NCI-H524 (cell line): Measurements from ENCODE around the gene RNF121.

Source experiments
- DNase-seq, 2 experiments: peaks; one replicate each; lab custom pipeline; 2025; lab: John Stamatoyannopoulos, UW

RNF121 gene

DNA sequence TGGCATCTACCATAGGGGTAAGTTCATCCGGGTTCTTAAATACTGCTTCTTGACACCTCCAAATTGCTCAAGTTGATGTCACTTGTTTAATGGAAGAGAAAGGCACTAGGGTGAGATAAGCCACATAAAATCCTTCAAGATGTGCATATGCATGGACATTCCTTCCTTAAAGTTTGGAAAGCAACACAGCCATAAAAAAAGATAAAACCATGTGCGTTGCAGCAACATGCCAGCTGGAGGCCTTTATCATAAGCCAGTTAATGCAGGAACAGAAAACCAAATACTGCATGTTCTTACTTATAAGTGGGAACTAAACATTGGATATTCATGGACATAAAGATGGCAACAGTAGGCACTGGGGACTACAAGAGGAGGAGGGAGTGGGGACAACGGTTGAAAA, 61.9 kb downstream of the RNF121 start:
- DNase-seq, result no peak

DNA sequence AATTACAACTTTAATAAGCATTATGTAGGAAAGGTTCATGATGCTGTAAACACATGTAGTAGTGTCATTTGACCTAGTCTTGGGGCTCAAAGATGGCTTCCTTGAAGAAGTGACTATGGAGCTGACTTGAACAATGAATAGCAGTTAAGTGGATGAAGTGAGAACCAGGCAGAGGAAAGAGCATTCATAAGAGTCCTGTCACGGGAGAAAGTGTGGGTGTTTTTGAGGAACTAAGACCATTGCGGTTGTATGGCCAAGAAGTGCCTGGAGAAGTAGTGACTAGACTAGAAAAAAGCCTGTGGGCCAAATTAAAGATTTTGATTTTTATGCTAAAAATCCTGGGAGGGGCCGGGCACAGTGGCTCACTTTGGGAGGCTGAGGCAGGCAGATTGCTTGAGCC, 62.6 kb downstream of the RNF121 start:
- no peak for DNase-seq

DNA sequence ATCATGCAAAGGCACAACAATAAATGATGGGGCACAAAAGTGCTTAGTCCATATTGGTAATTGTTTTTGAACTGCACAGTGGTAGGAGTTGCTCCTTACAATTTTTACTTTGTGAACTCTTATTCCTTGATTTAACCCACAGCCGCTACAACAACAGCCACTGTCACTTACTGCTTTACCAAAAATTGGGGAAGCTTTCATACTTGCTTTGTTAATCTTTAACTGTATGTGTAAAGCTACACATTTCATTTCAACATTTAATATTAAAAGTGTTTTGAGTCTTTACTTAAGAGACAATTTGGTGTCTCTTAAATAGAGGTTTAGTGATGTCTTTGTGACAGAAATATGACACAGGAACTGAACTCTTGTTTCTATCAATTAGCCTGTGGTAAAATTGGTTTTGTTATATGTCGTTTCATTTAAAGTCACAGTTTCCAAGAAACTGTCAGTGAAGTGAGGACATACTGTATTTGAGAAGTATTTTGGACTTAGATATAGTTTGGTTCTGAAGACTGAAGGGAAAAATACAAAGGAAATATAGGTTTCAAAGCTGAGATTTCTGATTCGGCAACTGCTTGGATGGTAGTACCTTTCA, 63.4 kb downstream of the RNF121 start:
- DNase-seq, result no peak

DNA sequence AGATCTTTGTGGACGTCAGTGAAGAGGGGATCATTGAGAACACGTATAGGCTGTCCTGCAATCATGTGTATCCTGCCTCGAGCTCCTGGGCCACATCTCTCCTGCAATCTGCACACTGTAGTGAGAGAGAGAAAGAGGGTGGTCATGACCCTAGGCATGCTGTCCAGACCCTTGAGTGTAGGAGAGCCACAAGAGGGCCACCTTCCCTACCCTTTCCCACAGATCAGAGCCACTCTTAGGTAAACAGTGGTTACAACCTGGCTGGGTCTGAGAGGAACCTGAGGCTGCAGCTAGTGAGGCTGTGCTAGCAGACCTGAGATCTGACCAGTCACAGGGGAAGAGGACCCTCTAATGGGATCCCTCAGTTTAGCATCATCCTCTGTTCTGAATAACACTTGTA, 65.9 kb downstream of the RNF121 start:
- no peak for DNase-seq

DNA sequence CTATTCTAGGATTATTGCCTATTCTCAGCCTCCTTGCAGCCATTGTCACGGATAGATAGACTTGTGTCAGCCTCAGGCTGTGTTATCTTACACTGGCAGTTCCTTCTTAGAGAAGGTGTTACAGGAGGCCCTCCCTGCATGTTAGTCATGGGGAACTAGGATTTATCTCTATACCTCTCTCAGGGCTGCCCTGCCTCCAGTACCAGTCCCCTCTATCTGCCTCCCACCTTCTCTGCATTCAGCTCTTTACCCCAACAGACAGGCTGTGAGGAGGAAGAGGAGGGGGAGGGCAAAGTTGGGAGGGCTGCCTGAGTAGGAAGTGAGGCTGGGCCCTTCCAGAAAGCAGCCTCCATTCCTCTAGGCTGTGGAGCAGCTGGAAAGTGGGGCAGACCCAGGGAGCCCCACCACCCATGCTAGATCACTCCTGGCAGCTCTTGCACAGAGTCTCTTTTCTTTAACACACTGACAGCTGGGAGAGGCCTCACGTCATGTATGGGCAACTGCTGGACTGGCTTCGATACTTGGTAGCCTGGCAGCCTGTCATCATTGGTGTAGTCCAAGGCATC, 67.0 kb downstream of the RNF121 start:
- peak in 1 of 2 experiments; percentile 10 for DNase-seq

DNA sequence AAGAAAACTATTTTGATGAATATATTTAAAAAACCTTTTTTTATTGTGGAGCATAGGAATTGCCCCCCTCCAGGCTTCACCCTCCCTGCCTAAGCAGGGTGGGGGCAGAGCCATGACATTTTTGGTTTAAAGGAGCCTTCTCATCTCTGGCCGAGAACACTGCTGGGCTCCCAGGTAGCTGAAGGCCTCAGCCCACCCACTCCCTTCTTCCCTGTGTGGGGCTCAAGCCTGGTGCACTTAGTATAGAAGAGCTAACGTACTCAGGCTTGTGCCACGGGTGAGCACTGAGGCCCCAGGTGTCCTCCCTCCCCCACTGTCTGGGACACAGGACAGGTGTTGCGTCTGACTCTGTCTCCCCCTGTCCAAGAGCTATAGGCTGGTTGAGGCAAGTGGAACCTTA, 67.7 kb downstream of the RNF121 start:
- DNase-seq, result no peak

DNA sequence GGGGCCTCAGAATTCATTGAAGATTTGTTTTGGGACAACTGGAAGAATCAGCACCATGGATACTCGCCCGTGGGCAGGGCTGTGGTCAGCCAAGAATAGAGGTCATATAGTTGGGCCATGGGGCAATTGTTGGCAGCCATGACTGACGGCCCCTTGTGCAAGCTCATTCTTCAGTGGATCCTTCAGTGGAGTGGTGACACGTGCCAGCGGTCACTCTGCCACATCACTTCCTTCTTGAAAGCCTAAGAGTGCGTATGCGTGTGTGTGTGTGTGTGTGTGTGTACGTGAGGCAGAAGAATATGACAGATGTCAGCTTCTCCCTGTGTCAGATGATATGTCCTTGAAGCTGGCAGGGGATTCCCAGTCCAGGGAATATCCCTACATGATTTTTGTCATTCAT, 68.1 kb downstream of the RNF121 start:
- peak; percentile 66 to 88 for DNase-seq

DNA sequence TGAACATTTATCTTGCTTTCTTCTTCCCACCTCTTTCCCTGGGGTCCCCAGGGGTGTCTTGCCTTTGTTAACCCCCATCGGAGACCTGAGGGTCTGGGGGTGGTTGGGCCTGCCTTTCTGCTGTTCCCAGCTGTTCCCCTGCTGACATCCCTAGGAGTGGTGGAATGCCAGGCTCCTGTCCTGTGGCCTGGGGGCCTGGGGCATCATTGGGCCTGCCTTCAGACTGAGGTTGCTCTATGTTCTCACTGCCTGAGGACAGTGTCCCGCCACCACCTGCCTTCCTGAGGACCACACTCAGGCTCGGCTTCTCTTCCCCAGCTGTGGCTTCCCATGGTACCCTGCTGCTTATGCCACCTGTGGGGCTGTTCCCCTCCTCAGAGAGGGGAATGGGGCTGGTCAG, 68.7 kb downstream of the RNF121 start:
- DNase-seq, result no peak

DNA sequence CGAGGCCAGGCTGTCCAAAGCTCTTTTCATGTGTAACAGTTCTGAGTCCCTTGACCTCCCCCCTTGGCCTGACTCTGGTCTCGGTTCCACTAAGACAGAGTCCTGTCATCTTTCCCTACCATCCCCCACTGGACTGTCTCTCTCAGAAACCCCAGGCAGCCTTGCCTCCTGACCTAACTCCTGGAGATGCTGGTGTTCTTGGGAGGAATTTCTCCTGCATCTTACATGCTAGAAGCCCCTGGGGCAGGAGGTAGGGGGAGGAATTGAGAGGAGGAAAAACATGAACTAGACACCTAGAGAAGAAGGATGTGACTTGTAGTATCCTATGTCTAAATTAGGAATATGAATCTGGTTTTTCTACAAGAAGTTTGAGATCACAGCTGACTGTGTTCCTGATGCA, 69.2 kb downstream of the RNF121 start:
- DNase-seq, result no peak

DNA sequence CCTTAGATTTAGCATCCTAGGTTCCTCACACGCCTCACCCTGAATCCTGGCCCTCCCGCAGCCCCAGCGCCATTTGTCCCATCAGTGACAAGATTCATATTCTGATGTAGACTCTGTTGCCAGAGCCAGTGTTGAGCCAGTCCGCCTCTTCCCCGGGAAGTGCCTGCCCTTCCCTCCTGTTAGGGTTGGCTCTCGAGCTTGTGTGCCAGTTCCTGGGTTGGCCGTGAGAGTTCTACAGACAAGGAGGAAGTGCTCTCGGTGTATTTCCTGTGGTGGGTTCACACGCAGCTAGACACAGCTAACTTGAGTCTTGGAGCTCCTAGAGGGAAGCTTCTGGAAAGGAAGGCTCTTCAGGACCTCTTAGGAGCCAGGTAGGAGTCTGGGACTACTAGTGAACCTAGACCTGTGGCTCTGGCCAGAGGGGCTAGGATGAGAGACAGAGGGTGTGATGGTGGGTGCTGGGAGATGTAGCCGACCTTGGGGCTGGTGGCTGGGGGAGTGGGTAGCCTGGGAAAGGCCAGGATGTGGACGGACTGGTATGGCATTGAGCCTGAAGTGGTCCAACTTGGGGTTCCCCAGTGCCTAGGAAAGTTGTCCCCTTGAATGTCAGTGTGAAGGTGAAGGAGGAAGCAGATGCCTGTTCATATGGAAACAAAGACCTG, 69.9 kb downstream of the RNF121 start, which contains the start of gene IL18BP:
IL18BP (plus strand) TSS at position 261 of the 662 bp plus-strand sequence. CDS start 1,076 bp downstream, outside the sequence.
- no peak for DNase-seq

DNA sequence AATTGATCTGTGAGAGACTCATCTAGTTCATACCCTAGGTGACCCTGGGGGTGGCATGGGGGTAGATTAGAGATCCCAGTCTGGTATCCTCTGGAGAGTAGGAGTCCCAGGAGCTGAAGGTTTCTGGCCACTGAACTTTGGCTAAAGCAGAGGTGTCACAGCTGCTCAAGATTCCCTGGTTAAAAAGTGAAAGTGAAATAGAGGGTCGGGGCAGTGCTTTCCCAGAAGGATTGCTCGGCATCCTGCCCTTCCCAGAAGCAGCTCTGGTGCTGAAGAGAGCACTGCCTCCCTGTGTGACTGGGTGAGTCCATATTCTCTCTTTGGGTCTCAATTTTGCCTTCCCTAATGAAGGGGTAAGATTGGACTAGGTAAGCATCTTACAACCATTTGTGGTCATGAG, 70.5 kb downstream of the RNF121 start:
- no peak for DNase-seq

DNA sequence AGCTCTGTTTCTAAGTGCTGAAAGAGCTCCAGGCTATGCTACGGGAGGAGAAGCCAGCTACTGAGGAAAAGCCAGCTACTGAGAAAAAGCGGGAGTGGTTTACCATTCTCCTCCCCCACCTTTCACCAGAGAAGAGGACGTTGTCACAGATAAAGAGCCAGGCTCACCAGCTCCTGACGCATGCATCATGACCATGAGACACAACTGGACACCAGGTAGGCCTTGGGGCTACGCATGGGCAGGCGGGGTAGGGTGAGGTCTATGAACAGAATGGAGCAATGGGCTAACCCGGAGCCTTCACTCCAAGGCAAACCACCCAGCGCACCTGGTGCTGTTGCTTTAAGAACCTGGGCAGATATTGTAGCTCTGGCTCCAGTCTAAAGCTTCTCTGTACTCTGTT, 71.0 kb downstream of the RNF121 start:
- DNase-seq, result no peak

DNA sequence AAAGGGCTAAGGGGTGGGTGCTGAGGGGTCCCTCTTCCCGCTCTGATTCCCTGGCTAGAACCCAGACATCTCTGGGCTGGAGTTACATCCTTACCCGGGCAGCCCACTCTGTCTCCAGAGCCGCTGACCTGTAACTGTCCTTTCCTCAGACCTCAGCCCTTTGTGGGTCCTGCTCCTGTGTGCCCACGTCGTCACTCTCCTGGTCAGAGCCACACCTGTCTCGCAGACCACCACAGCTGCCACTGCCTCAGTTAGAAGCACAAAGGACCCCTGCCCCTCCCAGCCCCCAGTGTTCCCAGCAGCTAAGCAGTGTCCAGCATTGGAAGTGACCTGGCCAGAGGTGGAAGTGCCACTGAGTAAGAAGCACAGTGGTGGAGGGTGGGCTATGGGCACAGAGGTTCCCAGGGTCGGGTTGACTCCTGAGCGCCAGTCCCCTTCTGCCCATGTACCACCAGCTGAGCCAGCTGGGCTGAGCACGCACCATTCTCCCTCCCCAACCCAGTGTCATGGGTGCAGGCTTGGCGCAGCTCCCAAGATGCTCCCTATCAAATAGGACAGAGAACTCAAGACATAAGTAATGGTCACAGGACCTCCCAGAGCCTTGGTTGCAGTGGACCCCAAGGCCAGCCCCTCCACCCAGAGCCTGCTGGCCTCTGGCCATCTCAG, 71.5 kb downstream of the RNF121 start:
- DNase-seq, result no peak

DNA sequence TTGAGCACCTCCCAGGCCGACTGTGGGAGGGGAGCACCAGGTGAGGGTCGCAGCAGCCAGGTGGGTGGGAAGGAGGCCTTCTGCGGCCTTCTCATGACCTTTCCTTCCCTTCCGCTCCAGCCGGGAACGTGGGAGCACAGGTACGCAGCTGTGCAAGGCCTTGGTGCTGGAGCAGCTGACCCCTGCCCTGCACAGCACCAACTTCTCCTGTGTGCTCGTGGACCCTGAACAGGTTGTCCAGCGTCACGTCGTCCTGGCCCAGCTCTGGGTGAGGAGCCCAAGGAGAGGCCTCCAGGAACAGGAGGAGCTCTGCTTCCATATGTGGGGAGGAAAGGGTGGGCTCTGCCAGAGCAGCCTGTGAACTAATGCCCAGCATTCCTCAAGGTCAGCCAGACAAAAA, 72.4 kb downstream of the RNF121 start:
- no peak for DNase-seq

DNA sequence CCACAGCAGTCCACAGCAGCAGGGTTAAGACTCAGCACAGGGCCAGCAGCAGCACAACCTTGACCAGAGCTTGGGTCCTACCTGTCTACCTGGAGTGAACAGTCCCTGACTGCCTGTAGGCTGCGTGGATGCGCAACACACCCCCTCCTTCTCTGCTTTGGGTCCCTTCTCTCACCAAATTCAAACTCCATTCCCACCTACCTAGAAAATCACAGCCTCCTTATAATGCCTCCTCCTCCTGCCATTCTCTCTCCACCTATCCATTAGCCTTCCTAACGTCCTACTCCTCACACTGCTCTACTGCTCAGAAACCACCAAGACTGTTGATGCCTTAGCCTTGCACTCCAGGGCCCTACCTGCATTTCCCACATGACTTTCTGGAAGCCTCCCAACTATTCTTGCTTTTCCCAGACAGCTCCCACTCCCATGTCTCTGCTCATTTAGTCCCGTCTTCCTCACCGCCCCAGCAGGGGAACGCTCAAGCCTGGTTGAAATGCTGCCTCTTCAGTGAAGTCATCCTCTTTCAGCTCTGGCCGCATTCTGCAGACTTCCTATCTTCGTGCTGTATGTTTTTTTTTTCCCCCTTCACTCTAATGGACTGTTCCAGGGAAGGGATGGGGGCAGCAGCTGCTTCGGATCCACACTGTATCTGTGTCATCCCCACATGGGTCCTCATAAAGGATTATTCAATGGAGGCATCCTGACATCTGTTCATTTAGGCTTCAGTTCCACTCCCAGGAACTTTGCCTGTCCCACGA, 73.2 kb downstream of the RNF121 start:
- DNase-seq, result peak; percentile 97 to 98

DNA sequence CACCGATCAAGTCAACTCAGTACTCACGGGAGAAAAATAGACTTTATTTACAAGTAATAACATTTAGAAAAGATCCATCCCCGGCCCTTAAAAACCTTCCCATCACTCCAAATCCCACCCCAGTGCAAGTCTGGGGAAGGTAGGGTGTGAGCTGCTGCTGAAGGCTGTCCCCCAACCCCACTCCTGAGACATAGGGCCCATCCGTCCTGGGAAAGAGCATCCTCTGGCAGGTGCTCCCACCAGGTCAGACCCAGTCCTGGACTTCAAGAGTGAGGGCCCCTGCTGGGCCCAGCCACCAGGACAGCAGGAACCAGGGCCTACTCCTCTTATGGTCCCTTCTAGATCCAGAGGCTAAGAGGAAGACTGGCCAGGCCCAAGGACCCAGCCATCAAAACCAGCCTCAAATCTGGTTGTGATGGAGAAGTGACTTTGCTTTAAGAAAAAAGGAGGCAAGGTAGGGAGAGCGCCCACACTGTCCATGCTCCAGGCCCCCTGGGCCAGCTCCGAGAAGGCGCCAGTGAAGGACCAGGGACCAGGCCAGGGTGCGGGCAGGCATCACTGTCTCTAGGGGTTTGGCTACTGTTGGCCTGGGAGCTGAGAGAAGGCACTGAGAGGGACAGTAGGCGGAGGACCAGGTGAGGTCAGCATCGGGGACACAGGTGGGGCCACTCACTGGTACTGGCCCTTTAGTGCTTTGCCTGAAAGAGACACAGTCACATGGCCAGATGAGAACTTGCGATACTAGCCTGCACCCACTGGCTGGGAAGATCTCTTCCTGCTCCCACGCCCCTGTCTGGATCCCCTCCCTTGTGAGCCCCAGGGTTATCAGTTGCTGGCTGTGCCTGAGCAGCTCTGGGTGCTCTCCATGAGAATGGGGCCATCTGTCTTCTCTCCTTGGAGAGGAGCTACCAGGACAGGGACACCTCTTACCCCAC, 74.3 kb downstream of the RNF121 start:
- DNase-seq, result peak in 1 of 2 experiments; percentile 14

DNA sequence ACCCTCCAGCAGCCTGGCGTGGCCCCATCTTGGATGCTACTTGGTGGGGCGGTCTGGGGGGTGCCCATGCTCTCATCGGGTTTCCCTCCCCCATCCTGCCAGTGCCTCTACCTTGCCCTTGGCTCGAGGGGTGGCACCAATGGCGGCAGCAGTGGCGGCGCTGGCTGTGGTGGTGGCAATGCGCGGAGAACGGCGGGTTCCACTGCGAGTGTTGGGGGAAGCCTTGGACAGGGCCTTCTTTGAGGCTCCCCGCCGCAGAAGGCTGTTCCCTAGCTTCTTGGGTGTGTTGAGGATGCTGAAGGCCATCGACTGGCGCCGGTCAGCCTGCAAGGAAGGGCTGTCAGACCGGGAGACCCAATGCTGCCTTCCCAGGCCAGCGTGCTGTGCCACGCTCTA, 74.9 kb downstream of the RNF121 start:
- DNase-seq, result no peak

DNA sequence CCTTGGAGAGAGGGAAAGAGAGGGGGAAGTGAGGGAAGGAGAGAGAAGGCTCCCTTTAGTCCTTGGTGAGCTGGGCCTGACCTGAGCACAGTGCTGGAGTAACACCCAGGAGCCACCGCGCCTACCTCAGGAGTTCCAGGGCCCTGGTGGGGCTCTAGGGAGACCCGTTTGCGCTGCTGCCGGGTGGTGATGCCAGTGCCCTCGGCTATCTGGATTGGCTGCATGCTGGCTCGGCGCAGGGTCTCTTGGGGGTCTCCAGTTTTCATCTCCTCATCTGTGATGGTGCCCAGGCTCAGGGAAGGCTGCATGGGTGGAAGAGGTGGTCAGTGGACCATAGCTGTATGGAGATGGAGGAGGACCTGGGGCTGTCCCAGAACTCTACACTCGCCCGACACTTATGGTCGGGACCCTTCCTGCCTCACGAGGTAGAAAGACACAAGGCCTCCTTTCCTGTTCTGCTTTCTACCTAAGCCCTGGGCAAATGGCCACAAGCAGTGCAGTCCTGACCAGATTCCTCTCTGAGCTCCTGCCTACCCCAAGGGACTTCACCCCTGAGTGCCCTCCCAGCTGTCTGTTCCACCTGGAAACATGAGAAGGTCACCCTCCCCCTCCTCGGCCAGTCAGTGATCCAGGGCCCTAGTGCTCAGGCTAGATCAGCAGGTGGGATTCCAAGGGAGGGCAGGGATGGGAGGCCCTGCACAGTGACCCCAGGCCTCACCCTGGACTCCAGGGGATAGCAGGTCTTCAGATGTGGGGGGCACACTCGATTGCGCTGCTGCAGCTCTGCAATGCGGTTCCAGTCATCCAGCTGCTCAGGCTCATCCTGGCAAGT, 75.9 kb downstream of the RNF121 start:
- DNase-seq, result peak in 1 of 2 experiments; percentile 39

DNA sequence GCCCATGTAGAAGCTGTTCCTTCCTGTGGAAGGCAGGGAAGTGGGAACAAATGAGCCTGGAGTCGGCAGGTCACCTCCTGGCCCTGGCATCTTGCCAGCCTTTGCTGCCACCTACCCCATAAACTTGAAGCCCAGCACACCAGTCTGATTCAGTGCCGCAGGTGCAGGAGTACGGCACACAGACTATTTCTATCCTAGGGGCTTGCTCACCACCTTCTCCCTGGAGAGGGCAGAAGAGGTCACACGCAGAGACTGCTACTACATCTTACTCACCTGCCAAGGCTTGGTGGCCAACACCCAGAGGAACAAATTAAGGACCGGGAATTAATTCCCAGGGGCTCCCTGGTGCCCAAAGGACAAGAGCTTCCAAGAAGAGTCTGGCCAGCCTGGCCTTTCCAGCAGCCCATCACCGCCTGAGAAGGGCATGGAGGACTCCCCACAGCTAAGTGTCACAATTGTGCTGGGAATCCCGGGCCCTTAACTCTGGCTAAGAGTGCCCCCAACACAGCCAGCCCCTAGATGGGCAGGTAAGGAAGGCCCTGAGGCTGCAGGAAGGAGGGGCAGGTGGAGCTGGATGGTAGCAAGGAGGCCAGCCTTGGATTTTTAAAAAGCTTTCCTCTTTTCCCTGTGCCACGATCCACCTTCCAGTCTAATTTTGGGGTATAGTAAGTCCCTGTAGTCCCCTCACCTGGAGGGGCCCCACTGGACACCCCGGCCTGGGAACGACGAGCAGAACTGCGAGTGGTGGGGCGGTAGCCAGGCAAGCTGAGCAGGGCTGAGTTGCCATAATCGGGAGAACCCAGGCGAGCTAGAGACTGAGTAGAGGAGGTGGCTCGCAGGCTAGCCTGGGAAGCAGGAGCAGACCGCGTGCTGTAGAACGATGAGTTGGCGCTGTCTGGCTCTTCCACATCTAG, 76.8 kb downstream of the RNF121 start:
- no peak for DNase-seq
